ENCODE data around the gene GSTCD. TPM values are rescaled to one million over a fixed set of nuclear protein-coding genes. Genes with fewer than 3 reads are reported as not detected.
"Not testable (repeated sequence)": the region's sequence is repeated elsewhere in the genome, so short reads cannot be mapped to it uniquely, and the experiment has no call there.

The GSTCD gene
- total and polyA plus RNA-seq, 2 of the 4 experiments (the other 2 are of a cell fraction): 5.2 to 20.3 TPM

DNA sequence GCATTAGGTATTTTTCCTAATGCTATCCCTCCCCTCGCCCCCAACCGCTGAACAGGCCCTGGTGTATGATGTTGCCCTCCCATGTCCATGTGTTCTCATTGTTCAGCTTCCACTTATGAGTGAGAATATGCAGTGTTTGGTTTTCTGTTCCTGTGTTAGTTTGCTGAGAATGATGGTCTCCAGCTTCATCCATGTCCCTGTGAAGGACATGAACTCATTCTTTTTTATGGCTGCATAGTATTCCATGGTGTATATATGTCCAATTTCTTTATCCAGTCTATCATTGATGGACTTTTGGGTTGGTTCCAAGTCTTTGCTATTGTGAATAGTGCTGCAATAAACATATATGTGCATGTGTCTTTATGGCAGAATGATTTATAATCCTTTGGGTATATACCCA lies 143.6 kb downstream of the GSTCD start:
- H3K23ac ChIP-seq (ENCODE audit: low read depth, low read length); H2BK120ac ChIP-seq (ENCODE audit: low read depth, low read length); H3K9me1 ChIP-seq (ENCODE audit: insufficient read depth, low read length); dilution Hi-C loops (cut with HindIII; ENCODE audit: low sequenced_read_pairs, unreplicated experiment); H3K14ac ChIP-seq (replicated peaks; ENCODE audit: low read depth, low read length); CTCF ChIA-PET; ATAC-seq (ENCODE audit: low read depth); intact Hi-C loops (cut with micrococcal nuclease); H2BK20ac ChIP-seq (ENCODE audit: low read depth, low read length); H3K9ac ChIP-seq (ENCODE audit: low read depth, low read length); H3K36me3 ChIP-seq (ENCODE audit: control insufficient read depth, insufficient read depth, low read length); H3K4ac ChIP-seq (ENCODE audit: low read depth, low read length); H4K5ac ChIP-seq (ENCODE audit: low read depth, low read length); H3K79me1 ChIP-seq (ENCODE audit: low read depth in 1 of 2, low read length in 2 of 2); H2AK9ac ChIP-seq (replicated peaks; ENCODE audit: low read depth, low read length, poor library complexity); H3K56ac ChIP-seq (ENCODE audit: extremely low read depth, insufficient read depth, low read length); BruUV-seq (replicated peaks); H3K4me3 ChIP-seq (ENCODE audit: insufficient read depth, low read depth, low read length); H3K4me2 ChIP-seq (ENCODE audit: low read depth, low read length); H3K27me3 ChIP-seq (ENCODE audit: control insufficient read depth, insufficient read depth, low read length); H2BK15ac ChIP-seq (ENCODE audit: low read depth, low read length); H4K20me1 ChIP-seq (ENCODE audit: insufficient read depth, low read length); H2BK5ac ChIP-seq (ENCODE audit: low read depth, low read length, poor library complexity, severe bottlenecking); H2AFZ ChIP-seq (replicated peaks; ENCODE audit: low read length, poor library complexity); DNase-seq; H3K18ac ChIP-seq (ENCODE audit: low read depth, low read length); H3K27ac ChIP-seq (ENCODE audit: insufficient read depth, low read length); POLR2A ChIA-PET (ENCODE audit: unreplicated experiment); H2AK5ac ChIP-seq (ENCODE audit: low read depth, low read length); H3K9me3 ChIP-seq (ENCODE audit: control insufficient read depth, insufficient read depth, low read length); H4K91ac ChIP-seq (ENCODE audit: insufficient read depth, low read depth, low read length); in situ Hi-C loops (cut with MboI; ENCODE audit: low sequenced_read_pairs); H3K4me1 ChIP-seq (ENCODE audit: control insufficient read depth, insufficient read depth, low read length); H4K8ac ChIP-seq (ENCODE audit: low read depth in 2 of 2, low read length in 2 of 2): not testable (repeated sequence)
- WGBS, 2 experiments (ENCODE audit: extremely low coverage in 2 of 2, insufficient read length in 1 of 2): no CpG with 5 or more reads among the region's 2 CpGs

Data from IMR-90 (cell line).